Measurements from ENCODE around the gene DPH6. TPM values are rescaled to one million over a fixed set of nuclear protein-coding genes. Genes with fewer than 3 reads are reported as not detected.

DPH6 gene
- total RNA-seq, 1 donor from 2014 or later, result 20.6 TPM

GRCh38 chr15:35471024-35471423 lies 74.9 kb downstream of the DPH6 start:
- peaks cover 5% of the 10 kb centered on the region for H3K36me3 Mint-ChIP-seq
- no peak overlapping the region for H3K4me3 Mint-ChIP-seq
- no peak overlapping the region for H3K27ac Mint-ChIP-seq
- H3K9me3 Mint-ChIP-seq, result no peaks in the 10 kb centered on the region
- TF ChIP-seq CTCF (IDR thresholded peaks at IDR 0.05; ENCODE audit: unreplicated experiment), result no peak
- H3K27me3 Mint-ChIP-seq (ENCODE audit: low read depth), result no peaks in the 10 kb centered on the region
- no peak for DNase-seq (ENCODE audit: low spot score in 2 of 2, unreplicated experiment in 2 of 2)
- H3K4me1 Mint-ChIP-seq, result no peaks in the 10 kb centered on the region

GRCh38 chr15:35470441-35470840 lies 75.5 kb downstream of the DPH6 start:
- Mint-ChIP-seq H3K27me3 (ENCODE audit: low read depth) (no peaks in the 10 kb centered on the region), H3K36me3 (peaks cover 5% of the 10 kb centered on the region), H3K4me1 (no peaks in the 10 kb centered on the region), H3K9me3 (no peaks in the 10 kb centered on the region), H3K27ac (no peak overlapping the region), H3K4me3 (no peak overlapping the region)
- no peak for DNase-seq (ENCODE audit: low spot score in 2 of 2, unreplicated experiment in 2 of 2)
- TF ChIP-seq CTCF (IDR thresholded peaks at IDR 0.05; ENCODE audit: unreplicated experiment), result no peak

DNA sequence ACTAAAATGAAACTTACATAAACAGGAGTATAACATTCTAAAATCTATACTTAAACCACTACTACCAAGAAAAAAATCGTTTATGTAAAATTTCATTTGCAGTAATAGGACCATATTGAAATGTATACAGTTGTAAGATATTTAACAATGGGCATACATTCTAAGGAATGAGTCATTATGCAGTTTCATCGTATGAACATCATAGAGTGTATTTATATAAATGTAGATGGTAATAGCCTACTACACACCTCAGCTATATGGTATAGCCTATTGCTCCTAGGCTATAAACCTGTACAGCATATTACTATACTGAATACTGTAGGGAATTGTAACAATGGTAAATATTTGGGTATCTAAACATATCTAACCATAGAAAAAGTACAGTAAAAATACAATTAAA lies 79.5 kb downstream of the DPH6 start:
- Mint-ChIP-seq H3K4me3 (no peak overlapping the region), H3K27ac (no peak overlapping the region), H3K4me1 (no peaks in the 10 kb centered on the region), H3K9me3 (no peaks in the 10 kb centered on the region), H3K27me3 (ENCODE audit: low read depth) (no peaks in the 10 kb centered on the region), H3K36me3 (peaks cover 5% of the 10 kb centered on the region)
- no peak for TF ChIP-seq CTCF (IDR thresholded peaks at IDR 0.05; ENCODE audit: unreplicated experiment)
- no peak for DNase-seq (ENCODE audit: low spot score in 2 of 2, unreplicated experiment in 2 of 2)

GRCh38 chr15:35465783-35466182 lies 80.2 kb downstream of the DPH6 start:
- H3K27ac Mint-ChIP-seq, result no peak overlapping the region
- H3K36me3 Mint-ChIP-seq, result peaks cover 5% of the 10 kb centered on the region

DNA sequence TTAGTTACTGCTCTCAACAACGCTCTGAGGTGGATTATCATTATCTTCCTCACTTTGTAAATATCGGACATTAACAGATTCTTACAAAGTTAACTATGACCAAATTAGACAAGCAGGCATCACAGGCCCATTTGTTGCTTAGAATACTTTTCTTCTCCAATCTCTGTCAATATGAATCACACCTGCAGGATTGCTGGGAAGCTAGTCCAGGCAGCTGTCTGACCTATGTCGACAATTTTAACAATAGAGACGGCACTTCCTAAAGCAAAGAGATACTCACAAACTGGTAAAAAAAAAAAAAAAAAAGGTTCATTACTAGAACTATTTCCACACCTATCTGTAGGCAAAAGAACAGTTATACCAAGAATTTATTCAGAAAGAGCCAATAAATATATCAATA lies 85.3 kb downstream of the DPH6 start:
- Mint-ChIP-seq H3K36me3 (peaks cover 2% of the 10 kb centered on the region), H3K4me1 (peaks cover 4% of the 10 kb centered on the region), H3K9me3 (peaks cover 9% of the 10 kb centered on the region), H3K27ac (no peak overlapping the region), H3K27me3 (ENCODE audit: low read depth) (no peaks in the 10 kb centered on the region), H3K4me3 (no peak overlapping the region)
- no peak for TF ChIP-seq CTCF (IDR thresholded peaks at IDR 0.05; ENCODE audit: unreplicated experiment)
- no peak for DNase-seq (ENCODE audit: low spot score in 2 of 2, unreplicated experiment in 2 of 2)

More at GRCh38 chr15:35465783-35466182, 80.2 kb downstream of the DPH6 start:
- H3K9me3 Mint-ChIP-seq, result no peaks in the 10 kb centered on the region
- no peak for TF ChIP-seq CTCF (IDR thresholded peaks at IDR 0.05; ENCODE audit: unreplicated experiment)
- DNase-seq (ENCODE audit: low spot score in 2 of 2, unreplicated experiment in 2 of 2), result no peak
- H3K4me1 Mint-ChIP-seq, result no peaks in the 10 kb centered on the region
- H3K4me3 Mint-ChIP-seq, result no peak overlapping the region
- H3K27me3 Mint-ChIP-seq (ENCODE audit: low read depth), result no peaks in the 10 kb centered on the region

All from mesothelial cell of epicardium (in vitro differentiated cells).